ENCODE data around the gene CACUL1.
A peak's percentile ranks its signal among the peaks of the same experiment; 100 is the strongest.
"Not testable (repeated sequence)": the region's sequence is repeated elsewhere in the genome, so short reads cannot be mapped to it uniquely, and the experiment has no call there.

CACUL1 gene

DNA sequence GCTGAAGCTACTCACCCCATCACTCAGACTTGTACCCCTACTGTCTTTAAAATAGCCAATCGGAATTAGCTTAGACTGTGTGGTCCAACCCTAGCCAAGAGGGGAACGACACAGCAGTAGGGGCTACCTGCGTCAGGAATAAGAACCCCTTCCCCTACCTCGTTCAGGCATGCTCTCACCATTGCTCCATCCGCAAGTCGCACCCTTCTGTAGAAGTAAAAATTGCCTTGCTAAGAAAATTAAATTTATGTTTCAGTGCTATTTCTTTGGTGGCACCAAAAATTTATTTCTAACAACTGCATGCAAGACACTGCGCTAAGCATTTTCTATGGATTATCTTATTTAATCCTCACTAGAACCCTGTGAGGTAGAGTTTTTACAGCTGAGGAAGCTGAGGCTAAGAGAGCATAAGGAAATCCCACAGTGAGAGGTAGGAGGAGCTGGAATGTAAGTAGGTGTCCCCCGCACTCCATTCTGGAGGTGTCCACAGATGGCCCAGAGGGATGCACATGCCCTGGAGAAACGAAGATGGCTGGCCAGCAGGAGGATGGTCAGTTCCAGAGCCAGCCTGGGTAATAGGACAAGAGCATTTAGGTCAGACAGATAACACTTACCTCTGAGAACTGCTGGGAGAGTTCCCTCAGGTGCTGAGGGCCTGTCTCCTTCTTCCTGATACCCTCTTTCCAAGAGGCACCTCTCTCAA lies 15.3 kb upstream of the CACUL1 start:
- DNase-seq = no peak

DNA sequence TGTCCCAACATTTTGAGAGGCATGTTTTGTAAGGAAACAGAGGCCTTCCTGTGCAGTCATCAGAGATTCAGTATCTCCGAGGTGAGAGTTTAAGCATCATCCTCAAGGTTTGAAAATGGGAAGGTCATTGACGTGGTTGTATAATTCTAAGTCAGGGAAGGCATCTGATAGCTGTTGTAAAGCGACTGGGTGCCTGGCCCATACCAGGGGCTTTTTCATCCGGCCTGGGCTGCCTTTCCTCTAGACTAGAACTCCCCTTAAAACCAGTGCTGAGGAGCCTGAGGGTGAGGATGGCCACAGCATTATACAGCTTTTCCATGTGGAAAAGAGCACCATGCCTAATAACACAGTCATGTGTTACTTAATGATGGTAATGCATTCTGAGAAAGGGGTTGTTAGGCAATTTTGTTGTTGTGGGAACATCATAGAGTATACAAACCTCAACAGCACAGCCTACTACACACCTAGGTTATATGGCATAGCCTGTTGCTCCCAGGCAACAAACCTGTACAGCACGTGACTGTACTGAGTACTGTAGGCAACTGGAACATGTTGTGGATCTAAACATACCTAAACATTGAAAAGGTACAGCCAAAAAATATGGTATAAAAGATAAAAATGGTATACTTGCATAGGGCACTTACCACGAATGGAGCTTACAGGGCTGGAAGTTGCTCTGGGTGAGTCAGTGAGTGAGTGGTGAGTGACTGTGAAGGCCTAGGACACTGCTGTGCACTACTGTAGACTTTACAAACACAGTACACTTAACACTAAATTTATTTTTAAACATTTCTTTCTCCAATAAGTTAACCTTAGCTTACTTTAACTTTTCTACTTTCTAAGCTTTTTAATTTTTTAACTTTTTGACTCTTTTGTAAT lies 13.5 kb upstream of the CACUL1 start:
- DNase-seq = no peak

- DNase-seq = no peak
These were observed 12.7 kb upstream of the CACUL1 start for GRCh38 chr10:118767297-118768040.

GRCh38 chr10:118764195-118764594 lies 9.4 kb upstream of the CACUL1 start:
- DNase-seq = no peak

GRCh38 chr10:118763202-118763988 lies 8.6 kb upstream of the CACUL1 start:
- no peak for DNase-seq

GRCh38 chr10:118760265-118760664 lies 5.5 kb upstream of the CACUL1 start:
- DNase-seq = no peak

- DNase-seq = no peak
These were observed 3.7 kb upstream of the CACUL1 start for GRCh38 chr10:118758449-118758848.

DNA sequence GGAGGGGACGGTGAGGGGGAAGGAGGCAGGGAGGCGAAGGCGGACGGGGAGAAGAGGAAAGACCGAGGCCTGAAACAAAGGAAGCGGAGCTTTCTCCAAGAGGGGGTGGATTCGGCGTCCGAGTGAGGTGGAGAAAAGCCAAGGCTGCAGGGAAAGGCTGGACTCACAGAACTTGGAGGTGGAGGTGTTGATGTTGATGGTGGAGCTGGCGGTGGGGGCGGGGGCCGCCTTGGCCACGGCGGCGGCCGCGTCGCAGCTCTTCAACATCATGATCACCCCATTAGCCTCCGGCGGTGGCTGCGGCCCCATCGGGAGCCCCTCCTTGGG lies 578 bp downstream of the CACUL1 start:
- peak in 31 of 58 donors; percentile 4 to 65 (median 36) for DNase-seq

DNA sequence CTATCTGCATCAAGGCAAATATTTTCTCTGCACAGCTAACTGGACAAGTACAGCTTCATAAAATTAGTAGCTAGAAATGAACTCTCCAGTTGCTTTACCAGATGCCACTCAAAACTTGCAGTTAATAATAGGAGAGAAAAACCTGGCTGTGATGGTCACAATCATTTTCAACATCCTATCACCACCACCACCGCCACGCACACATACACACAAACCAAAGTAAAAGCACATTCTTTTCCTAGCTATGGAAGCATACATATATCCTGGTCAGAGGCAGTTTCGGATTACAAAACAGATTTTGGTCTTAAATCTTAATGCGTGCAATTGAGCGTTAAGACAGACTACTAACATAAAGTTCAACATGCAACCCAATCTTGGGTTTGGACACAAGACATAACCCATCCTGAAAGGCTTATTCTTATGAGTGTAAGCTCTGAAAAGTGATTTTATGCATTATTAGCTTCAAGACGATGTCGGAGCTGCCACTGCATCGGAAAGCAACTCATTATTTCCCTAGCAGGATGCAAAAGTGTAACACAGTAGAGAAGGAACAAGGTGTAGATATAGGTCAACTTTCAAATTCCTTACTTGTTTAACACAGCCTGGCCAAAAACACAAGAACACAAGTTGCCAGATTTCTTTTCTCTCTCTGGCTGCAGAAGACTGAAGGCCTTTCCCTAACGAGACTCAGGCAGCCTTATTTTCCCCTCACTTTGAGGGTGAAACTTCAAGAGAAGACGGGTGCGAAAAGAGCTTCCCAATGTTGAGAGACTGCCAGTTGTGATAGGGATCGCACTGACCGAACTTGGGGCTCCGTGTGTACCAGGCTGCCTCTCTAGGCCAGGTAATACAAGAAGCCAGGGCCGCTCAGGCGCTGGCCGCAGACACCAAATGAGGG lies 1.2 kb downstream of the CACUL1 start:
- peak in 1 of 58 donors; percentile 39 for DNase-seq

- no peak for DNase-seq
These were observed 2.4 kb downstream of the CACUL1 start for GRCh38 chr10:118752409-118752808.

GRCh38 chr10:118751265-118751664 lies 3.5 kb downstream of the CACUL1 start:
- DNase-seq = no peak

GRCh38 chr10:118748041-118748440 lies 6.7 kb downstream of the CACUL1 start:
- no peak for DNase-seq

DNA sequence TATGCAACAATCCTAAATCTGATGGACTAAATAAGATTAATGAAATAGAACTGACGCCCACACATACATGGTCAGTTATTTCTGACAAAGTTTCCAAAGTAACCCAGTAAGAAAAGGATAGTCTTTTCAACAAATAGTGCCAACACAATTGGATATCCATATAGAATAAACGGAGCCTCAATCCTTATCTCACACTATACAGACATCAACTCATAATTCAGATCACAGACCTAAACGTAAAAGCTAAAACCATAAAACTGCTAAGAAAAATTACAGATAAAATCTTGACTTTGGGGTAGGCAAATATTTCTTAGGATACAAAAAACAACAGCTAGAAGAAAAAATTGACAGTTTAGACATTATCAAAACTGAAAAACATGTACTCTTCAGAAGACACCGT lies 8.5 kb downstream of the CACUL1 start:
- DNase-seq = no peak

GRCh38 chr10:118745056-118745455 lies 9.7 kb downstream of the CACUL1 start:
- DNase-seq = no peak

GRCh38 chr10:118744346-118744918 lies 10.3 kb downstream of the CACUL1 start:
- DNase-seq = not testable (repeated sequence)

- DNase-seq = no peak
These were observed 12.0 kb downstream of the CACUL1 start for GRCh38 chr10:118742782-118743181.

- no peak for DNase-seq
These were observed 12.7 kb downstream of the CACUL1 start for GRCh38 chr10:118742032-118742431.

GRCh38 chr10:118738406-118738805 lies 16.4 kb downstream of the CACUL1 start:
- no peak for DNase-seq

GRCh38 chr10:118737603-118738302 lies 17.0 kb downstream of the CACUL1 start:
- no peak for DNase-seq
